Spleen (tissue), 7 donors: Measurements from ENCODE around the gene COL2A1.

Experiments
- POLR2AphosphoS5 ChIP-seq, 3 donors: sonication (generic); formaldehyde crosslinking; IDR thresholded peaks; one replicate each; pipeline ENCODE4 v1.5.1; 2017; ENCODE audit warnings: antibody characterized with exemption in 3 of 3
- TF ChIP-seq, protein P1 (sequence below), 11 experiments: fragments of 200-600 bp in 7 of 11; fragments of 450-650 bp in 4 of 11; sonication (generic) in 4 of 11; IDR thresholded peaks in 8 of 11; conservative IDR thresholded peaks in 3 of 11; 1 replicate in 7 of 11; 2 replicates in 4 of 11; pipeline versions ENCODE4 v1.4.0 to v1.8.0; 2016 to 2021; ENCODE audit warnings: antibody characterized with exemption in 11 of 11, inconsistent platforms in 4 of 11, mild to moderate bottlenecking in 1 of 11
- donor health status: DM: no; HTN: no; CAD: no; lungs with moderate emphysema.
- donor health status: DM: no; HTN: no; CAD: no.
- donor health status: DM: no; HTN: no; CAD: no.

DNA sequence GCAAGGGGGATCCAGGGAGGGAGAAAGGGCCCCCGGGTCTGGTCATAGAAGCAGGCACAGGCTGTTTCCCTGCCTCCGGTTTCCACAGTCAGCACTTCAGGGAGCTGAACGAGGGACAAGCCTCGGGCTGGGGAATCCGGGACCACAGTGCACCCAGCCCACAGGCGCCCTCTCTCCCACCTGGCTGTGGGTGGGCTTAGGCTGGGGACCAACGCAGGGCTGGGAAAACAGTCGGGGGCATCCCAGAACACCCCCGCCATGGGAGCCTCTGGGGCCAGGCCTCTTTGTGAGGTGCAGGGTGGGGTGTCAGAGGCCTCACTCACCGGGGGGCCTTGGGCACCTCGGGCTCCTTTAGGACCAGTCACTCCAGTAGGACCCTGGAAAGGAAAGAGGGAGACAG is 24.6 kb downstream of the COL2A1 start:
- TF ChIP-seq, protein P1, sequence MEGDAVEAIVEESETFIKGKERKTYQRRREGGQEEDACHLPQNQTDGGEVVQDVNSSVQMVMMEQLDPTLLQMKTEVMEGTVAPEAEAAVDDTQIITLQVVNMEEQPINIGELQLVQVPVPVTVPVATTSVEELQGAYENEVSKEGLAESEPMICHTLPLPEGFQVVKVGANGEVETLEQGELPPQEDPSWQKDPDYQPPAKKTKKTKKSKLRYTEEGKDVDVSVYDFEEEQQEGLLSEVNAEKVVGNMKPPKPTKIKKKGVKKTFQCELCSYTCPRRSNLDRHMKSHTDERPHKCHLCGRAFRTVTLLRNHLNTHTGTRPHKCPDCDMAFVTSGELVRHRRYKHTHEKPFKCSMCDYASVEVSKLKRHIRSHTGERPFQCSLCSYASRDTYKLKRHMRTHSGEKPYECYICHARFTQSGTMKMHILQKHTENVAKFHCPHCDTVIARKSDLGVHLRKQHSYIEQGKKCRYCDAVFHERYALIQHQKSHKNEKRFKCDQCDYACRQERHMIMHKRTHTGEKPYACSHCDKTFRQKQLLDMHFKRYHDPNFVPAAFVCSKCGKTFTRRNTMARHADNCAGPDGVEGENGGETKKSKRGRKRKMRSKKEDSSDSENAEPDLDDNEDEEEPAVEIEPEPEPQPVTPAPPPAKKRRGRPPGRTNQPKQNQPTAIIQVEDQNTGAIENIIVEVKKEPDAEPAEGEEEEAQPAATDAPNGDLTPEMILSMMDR (IDR thresholded peaks at IDR 0.05 in 8 of 11, conservative IDR thresholded peaks at IDR 0.05 in 3 of 11) = no peak
- no peak for TF ChIP-seq POLR2AphosphoS5 (IDR thresholded peaks at IDR 0.05)
